ENCODE measurements around the gene XPNPEP1.

Gene XPNPEP1

GRCh38 chr10:109902992-109903947 is 20.0 kb downstream of the XPNPEP1 start:
- FAIRE-seq (no peak), DNase-seq (ENCODE audit: insufficient read length, low spot score) (no peak)
- no peak for TF ChIP-seq CTCF (IDR thresholded peaks at IDR 0.05; ENCODE audit: insufficient read depth, missing control alignments)

GRCh38 chr10:109899356-109900331 is 23.7 kb downstream of the XPNPEP1 start:
- TF ChIP-seq CTCF (IDR thresholded peaks at IDR 0.05; ENCODE audit: insufficient read depth, missing control alignments), result no peak

GRCh38 chr10:109898666-109899355 is 24.5 kb downstream of the XPNPEP1 start:
- FAIRE-seq, result no peak
- TF ChIP-seq CTCF (IDR thresholded peaks at IDR 0.05; ENCODE audit: insufficient read depth, missing control alignments), result no peak
- no peak for DNase-seq (ENCODE audit: insufficient read length, low spot score)

More at GRCh38 chr10:109899356-109900331, 23.7 kb downstream of the XPNPEP1 start:
- no peak for FAIRE-seq
- no peak for DNase-seq (ENCODE audit: insufficient read length, low spot score)

GRCh38 chr10:109898007-109898406 is 25.3 kb downstream of the XPNPEP1 start:
- no peak for DNase-seq (ENCODE audit: insufficient read length, low spot score)
- TF ChIP-seq CTCF (IDR thresholded peaks at IDR 0.05; ENCODE audit: insufficient read depth, missing control alignments), result no peak
- no peak for FAIRE-seq

- no peak for TF ChIP-seq CTCF (IDR thresholded peaks at IDR 0.05; ENCODE audit: insufficient read depth, missing control alignments)
- no peak for DNase-seq (ENCODE audit: insufficient read length, low spot score)
- no peak for FAIRE-seq
Observed at GRCh38 chr10:109895848-109896247, 27.5 kb downstream of the XPNPEP1 start.

- FAIRE-seq, result no peak
- TF ChIP-seq CTCF (IDR thresholded peaks at IDR 0.05; ENCODE audit: insufficient read depth, missing control alignments), result no peak
- no peak for DNase-seq (ENCODE audit: insufficient read length, low spot score)
Observed at GRCh38 chr10:109895095-109895818, 28.1 kb downstream of the XPNPEP1 start.
